BE2C (cell line): ENCODE measurements around the gene OR10H1.

Experiments used
- DNase-seq: peaks from one replicate; pipeline ENCODE4 v3.0.0-alpha.2; 2020
- H3K27me3 ChIP-seq: fragments of 250-450 bp; sonication (Bioruptor Pico); 2 replicates; pipeline ENCODE4 v1.5.1; 2020; ENCODE audit warnings: mild to moderate bottlenecking
- H3K36me3 ChIP-seq: fragments of 250-450 bp; sonication (Bioruptor Pico); 2 replicates; pipeline ENCODE4 v1.5.1; 2020; ENCODE audit warnings: mild to moderate bottlenecking
- H3K4me1 ChIP-seq: fragments of 250-450 bp; sonication (Bioruptor Pico); 2 replicates; pipeline ENCODE4 v1.5.1; 2020
- H3K4me3 ChIP-seq: 2 replicates; pipeline ENCODE4 v1.5.1; 2011; ENCODE audit warnings: low read depth, low read length
- H3K9me3 ChIP-seq: fragments of 250-450 bp; sonication (Bioruptor Pico); 2 replicates; pipeline ENCODE4 v1.5.1; 2020
- CTCF ChIP-seq: IDR thresholded peaks from 2 replicates; pipeline ENCODE4 v1.5.1; 2012; ENCODE audit warnings: mild to moderate bottlenecking, low read depth, low read length

Gene OR10H1

GRCh38 chr19:15758379-15758778 is 57.1 kb downstream of the OR10H1 start:
- Histone ChIP-seq H3K4me1 (no peaks in the 10 kb centered on the region), H3K9me3 (no peaks in the 10 kb centered on the region), H3K27me3 (no peaks in the 10 kb centered on the region), H3K4me3 (no peak overlapping the region), H3K36me3 (no peaks in the 10 kb centered on the region)
- no peak for DNase-seq
- no peak for TF ChIP-seq CTCF
